Amniotic stem cell (primary cell): ENCODE results near the gene GEMIN7.

ENCODE experiments used
- DNase-seq: peaks from one replicate; lab custom pipeline; 2025; lab: John Stamatoyannopoulos, UW

The GEMIN7 gene, protein sequence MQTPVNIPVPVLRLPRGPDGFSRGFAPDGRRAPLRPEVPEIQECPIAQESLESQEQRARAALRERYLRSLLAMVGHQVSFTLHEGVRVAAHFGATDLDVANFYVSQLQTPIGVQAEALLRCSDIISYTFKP

DNA sequence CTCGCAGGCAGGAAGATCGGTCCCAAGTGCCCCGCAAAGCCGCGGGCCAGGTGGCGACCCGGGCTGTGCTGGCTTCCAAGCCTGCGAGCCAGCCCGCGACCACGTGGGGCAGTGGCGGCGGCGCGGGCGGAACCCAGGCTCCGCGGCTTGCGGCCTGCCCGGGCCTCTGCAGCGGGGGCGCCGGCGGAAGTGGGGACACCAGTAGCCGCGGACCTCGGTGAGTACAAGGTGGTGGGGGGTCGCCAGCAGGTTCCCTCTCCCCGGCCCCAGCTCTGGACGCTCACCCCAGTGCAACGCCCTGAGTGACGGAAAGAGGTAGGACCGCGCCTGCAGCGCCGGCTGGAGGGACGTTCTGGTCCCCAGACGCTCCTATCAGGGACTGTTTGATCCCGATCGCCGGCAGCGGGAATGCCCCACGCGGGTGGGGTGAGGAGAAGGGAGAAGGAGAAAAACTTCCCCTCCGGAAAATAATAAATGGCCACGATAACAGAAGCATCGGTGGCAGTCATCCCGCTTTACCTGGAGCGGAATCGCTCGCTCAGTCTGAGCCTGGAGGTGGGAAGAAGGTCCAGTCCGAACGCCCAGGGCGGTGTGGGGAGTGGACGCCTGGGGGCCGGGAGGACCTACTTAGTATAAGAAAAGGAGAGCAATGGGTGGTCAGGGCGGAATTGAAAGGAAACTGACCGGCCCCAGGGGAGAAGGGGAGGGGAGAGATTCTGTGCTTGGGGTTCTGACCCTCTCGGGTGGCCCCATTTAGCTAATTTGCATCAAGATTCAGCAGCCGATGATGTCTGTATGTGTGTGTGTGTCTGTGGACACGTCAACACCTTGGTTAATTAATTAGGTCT, at the start of gene GEMIN7:
GEMIN7 (plus strand) TSS at position 198 of the 848 bp plus-strand sequence. CDS start 10,855 bp downstream, outside the sequence.
- DNase-seq, result peak; percentile 41

DNA sequence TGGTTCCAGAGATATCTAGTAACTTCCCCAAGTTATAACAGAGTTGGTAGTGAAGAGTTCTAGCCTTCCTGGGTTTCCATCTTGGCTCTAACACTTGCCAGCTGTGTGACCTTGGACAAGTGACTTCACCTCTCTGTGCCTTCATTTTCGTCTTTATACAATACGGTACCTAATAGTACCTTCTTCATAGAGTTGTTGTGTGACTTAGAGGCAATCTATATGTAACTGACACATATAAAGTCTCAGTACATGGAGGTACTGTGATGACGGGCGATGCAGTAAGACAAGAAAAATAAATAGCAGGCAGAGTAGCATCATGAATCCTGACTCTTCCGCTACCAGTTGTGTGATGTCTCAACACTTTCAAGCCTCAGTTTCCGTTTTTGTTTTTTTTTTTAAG, 48.2 kb upstream of the GEMIN7 start:
- no peak for DNase-seq

- no peak for DNase-seq
Measured at GRCh38 chr19:45032421-45032820, 46.6 kb upstream of the GEMIN7 start.

DNA sequence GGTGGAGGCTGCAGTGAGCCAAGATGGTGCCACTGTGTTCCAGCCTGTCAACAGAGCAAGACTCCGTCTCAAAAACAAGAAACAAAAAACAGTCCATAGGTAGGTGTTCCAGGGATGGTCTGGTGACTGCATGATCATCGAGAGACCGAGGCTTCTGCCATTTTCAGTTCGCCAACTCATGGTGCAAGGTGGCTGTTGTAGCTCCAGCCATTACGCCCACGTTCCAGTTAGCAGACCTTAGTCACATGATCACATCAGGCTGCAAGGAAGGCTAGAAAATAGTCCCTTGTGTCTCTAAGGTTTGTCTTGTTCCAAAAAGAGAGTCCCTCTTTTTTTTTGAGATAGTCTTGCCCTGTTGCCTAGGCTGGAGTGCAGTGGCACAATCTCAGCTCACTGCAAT, 43.3 kb upstream of the GEMIN7 start:
- no peak for DNase-seq

GRCh38 chr19:45037393-45038169, 41.5 kb upstream of the GEMIN7 start:
- DNase-seq, result no peak

DNA sequence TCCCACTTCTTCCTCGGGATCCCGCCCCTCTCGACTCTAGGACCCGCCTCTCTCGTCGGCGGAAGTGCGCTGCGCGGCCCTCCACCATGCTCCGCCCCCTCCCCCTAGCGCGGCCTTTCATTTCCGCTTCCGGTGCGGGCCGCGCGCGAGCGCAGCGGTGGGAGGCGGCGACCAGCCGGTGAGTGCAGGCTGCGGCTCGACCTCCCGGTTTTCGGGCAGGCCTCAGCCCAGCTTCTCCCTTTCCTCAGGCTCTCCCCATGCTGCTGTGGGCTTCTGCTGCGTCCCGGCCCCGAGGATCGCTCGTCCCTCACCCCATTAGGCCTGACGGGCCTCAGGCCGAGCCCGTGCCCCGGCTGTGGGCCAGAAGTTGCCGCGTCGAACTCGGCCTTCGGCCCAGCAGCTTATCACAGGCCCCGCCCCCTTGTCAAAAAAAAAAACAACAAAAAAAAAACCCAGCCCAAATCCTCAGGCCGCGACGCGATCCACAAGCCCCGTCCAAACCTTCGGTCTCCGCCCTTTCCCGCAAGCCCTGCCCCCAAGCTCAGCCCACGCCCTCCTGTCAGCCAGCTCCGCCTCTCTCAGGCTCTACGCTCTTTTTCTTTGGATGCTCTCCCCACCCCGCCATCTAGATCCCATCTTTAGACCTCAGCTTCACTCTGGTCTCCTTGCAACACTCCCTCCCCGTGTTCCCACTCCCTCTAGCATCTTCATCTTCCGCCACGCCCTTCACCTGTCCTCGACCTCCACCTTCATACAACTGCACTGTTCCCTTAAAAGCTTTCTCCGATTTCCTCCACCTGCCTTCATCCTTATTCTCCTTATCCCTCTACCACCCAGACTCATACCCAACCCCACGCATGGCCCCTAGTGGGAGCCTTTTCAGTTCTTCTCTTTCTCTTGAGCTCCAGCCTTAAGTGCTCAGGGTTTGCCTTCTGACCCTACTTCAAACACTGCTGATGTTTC, 39.8 kb upstream of the GEMIN7 start, which contains the start of gene CLASRP:
CLASRP (plus strand) TSS at position 115 of the 963 bp plus-strand sequence. CDS start 1,168 bp downstream, outside the sequence.
- peak; percentile 82 for DNase-seq

DNA sequence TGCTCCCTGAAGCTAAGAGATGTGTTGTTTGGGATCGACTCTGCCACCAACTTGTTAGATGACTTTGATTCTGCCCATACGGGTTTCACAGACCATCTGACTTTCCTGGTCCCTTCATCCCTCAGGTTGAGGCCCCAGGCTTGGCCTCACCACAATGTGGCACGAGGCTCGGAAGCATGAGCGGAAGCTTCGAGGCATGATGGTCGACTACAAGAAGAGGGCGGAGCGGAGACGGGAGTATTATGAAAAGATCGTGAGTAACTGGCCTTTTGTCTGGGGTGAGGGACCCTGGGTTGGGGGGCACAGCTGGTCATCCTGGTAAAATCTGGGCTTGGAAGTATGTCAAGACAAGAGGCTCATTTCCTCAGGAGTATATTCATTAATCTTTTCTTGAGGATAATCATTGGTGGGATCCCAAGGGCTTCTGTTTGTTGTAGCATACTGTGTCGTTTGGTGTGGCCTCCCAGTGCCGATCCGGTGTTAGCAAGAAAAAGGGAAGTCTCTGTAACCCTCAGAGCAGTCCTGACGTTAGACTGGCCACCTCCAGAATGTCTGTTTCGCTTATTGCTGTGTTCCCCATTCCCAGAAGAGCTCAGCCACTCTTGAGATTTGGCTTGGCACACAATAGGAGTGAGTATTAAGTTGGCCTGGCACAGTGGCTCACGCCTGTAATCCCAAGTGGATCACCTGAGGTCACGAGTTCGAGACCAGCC, 38.8 kb upstream of the GEMIN7 start:
- no peak for DNase-seq

GRCh38 chr19:45041125-45041524, 37.9 kb upstream of the GEMIN7 start:
- DNase-seq, result no peak

DNA sequence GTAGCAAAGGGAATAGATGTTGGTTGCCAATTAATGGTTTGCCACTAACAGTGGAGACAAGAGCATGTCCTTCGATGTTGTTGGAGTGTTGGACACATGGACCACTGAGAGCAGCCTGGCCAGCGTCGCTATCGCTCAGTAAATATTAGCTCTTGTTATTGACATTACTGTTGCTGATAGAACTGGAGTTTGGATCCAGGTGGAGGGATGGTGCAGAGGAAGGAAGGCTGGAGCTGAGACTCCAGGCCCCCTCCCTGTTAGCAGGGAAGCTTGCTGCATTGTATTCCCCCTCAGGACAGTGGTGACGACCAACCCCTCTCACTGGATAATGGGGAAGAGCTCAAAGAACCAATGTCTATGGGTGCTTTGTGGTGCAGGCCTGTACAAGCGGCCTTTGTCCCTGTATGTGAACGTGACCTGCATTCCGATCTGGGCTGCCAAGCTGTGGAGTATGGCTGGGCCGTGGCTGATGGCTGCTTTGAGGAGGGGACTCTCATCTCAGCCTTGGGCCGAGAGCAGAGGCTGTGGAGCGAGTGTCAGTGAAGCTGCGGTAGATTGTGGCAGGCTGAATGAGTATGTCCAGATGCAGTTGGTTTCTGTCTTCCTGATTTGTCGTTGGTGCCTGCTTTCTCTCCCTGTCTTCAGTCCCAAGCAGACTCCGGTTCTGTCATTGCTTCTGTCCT, 33.2 kb upstream of the GEMIN7 start:
- DNase-seq, result no peak

DNA sequence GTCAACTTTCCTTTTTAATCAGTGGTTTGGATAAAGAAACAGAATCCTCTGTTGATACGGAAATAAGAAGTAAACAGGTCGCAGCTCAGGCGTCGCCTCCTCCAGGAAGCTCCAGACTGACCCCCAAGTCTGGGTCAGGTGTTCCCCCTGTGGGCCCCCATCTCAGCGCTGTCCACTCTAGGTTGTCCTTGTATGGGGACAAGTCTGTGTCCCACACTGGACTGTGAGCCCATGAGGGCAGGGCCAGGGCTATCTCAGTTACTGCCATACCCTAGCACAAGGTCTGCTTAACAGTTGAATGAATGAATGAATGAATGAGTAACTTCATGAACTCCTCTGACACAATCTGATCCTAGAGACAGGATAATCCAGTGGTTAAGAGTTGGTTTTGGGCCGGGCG, 32.7 kb upstream of the GEMIN7 start:
- DNase-seq, result no peak

DNA sequence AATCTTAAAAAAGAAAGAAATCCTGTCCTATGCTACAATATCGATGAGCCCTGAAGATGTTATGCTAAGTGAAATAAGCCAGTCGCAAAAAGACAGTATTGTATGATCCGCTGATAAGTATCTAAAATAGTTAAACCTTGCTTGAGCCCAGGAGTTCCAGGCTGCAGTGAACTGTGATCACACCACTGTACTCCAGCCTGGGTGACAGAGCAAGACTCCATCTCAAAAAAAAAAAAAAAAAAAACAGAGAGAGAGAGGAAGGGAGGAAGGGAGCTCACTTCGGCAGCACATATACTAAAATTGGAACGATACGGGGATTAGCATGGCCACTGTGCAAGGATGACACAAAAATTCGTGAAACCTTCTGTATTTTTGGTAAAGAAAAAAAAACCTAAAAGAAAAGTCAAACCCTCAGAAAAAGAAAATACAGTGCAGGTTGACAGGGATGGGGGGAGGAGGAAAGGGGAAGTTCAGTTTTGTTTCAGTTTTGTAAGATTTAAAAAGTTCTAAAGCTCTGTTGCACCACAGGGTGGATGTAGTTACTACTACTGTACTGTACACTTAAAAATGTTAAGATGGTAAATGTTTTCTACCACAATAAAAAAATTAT, 31.8 kb upstream of the GEMIN7 start:
- DNase-seq, result no peak

DNA sequence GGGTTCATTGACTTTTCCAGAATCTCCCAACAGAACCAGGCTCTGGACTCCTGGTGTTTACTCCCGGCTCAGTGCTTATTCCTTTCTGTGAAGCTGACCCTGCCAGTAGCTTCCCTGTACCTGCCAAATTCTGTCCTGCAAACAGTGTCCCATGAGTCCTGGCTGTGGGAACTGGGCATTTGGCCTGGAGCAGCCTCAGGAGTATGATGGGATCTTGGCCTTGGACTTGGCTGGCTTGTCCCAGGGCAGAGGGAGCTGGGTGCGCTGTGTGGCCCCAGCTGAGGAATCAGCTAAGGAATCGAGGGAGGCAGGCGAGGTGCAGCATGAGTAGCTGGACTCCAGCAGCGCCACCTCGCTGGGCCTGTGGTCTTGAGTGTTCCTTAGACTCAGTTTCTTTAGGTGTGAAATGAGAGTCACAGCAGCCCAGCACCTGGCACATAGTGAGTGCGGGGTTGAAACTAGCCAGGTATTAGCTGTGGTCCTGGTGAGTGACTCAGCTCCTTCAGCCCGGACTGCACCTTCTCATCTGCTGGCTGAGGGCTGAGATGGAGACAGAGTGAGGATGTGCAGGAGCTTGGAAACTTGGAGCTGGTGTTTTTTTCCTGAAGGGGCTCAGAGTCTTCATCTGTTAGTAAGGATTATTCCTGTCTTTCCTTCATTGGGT, 29.9 kb upstream of the GEMIN7 start:
- no peak for DNase-seq

DNA sequence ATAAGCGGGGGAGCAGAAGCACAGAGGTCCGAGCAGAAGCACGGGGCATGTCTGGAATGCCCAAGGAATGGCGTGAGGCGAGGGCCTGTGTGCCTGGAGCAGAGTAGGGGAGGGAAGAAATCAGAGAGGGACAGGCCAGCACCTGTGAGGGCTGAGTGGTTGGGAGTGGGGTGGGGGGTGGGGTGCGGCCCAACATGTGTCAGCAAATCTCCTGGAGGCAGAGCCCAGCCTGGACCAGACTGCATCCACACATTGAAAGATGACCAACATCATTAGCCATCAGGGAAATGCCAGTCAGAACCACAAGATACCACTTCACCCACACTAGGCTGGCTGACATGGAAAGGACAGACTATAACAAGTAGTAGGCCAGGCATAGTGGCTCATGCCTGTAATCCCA, 29.0 kb upstream of the GEMIN7 start:
- no peak for DNase-seq

- no peak for DNase-seq
Measured at GRCh38 chr19:45051929-45052579, 27.0 kb upstream of the GEMIN7 start.

GRCh38 chr19:45056831-45057230, 22.2 kb upstream of the GEMIN7 start:
- no peak for DNase-seq

DNA sequence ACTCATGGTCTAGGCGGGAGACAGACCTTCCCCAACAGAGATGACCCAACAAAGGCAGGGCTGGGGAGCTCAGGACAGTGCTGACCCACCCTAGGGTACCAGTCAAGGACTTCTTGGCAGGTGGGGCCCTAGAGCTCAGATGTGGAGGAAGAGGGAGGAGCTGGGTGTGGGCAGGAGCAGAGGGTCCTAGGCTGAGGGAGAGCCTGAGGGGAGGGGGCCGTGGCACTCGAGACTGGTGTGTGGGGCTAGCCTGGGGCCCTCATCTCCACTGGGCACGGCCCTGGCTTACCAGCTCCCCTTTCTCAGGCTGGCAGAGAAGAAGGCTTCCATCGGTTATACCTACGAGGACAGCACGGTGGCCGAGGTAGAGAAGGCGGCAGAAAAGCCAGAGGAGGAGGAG, 21.6 kb upstream of the GEMIN7 start:
- DNase-seq, result no peak

DNA sequence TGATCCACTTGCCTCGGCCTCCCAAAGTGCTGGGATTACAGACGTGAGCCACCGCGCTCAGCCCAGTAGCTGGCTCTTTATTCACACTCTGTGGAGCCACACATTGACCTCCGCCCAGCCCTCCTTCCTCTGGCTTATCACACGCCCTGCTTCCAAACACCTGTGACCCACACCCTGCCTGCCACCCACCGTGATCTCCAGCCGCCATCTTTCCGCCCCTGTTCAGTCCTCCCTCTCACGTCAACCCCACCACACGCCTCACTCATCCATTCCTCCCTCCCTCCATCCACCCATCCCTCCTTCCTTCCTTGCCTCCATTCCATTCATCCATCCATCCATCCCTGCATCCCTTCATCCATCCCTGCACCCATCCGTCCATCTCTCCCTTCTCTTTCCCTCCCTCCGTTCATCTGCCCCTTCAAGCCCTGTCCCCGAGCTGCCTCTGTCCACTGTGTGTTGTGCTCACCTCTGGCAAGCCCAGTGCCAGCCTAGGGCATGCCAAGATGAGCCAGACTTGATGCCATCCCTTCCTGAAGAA, 20.4 kb upstream of the GEMIN7 start:
- DNase-seq, result no peak

DNA sequence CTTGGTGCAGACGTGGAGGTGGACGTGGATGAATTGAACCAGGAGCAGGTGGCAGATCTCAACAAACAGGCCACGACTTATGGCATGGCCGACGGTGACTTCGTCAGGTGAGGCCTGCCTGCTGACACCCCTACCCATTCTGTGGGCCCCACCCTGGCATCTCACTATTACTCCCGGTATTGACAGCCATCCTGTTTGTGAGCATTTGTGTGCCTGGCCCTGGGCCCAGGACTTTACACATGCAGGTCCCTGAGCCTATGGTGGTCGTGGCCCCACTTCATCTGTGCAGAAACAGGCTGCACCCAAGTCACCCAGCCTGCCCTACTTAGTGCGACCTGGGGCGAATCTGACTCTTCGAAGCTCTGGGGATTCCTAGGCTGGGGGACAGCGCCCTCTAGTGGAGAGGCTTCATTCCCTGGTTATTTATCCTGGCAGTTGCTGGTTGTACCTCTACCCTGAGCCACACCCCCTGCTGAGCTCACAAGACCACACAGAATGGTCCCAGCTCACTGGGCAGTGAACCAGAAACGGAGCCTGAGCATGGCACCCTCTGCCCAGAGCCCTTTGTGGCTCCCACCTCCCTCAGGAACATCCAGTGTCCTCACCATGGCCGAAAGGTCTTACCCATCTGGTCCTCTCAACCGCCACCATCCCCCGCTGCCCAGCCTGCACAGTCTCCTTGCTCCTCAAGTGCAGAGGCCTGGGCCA, 19.6 kb upstream of the GEMIN7 start:
- peak; percentile 48 for DNase-seq
